CD4-positive, alpha-beta T cell treated with Interleukin-6 at 100 ng/mL for 8 hours (primary cell): ENCODE results near the gene KCNQ1.

ENCODE experiments used
- DNase-seq: peaks from one replicate; pipeline ENCODE4 v3.0.0-alpha.2; 2020; ENCODE audit warnings: mixed read lengths, low spot score

Gene KCNQ1

DNA sequence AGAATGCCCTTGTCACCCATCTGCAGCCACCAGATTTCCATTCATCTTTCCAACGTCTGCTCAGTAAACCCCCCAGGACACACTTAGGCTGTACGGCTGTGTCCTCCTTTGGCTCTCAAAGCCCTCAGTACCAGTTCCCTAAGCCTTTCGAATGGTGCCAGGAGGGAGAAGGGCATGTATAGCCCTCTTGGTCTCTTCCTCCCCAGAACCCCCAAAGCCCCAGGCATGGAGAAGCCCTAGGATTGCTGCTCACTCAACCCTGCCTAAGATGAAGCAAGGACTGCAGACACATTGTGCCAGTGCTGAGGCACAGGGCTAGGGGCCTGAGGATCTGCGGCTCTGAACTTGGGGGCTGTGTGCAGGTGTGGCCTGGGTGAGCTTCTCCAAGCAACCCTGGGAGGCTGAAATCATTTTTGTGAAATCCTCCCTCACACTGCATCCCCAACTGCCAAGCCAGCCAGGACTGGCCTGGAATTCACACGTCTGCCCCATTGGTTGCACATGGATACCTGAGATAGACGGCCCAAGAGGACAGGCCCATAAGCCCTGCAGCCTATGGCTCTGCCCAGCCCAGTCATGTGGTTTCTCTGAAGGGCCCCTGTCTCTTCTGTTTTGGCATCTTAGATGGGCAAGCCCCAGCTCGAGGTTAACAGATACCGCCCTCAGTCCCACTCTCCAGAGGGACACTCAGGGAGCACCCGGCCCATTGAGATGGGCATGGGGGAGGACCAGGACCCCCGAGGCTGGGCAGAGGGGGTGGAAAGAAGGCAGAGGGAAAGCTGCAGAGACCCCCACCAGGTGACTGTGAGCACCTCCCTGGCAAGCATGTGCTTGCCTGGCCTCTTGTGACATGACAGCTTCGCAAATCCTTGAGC is 221.0 kb downstream of the KCNQ1 start:
- no peak for DNase-seq

DNA sequence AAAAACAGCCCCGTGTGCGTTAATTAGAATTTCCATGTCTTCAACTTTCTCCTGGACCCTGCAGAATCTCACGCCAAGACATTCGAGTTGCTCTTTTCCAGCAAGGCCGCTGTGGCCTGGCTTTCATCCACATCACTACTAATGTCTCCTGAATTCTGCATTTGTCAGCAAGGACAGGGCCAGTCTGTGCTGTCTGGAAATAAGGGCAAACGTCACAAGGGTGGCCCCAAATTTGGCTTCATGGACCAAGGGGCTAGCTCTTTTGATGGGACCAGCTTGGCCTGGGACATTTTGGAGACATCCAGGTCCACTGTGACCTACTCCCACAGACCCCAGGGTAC is 221.6 kb downstream of the KCNQ1 start:
- no peak for DNase-seq

DNA sequence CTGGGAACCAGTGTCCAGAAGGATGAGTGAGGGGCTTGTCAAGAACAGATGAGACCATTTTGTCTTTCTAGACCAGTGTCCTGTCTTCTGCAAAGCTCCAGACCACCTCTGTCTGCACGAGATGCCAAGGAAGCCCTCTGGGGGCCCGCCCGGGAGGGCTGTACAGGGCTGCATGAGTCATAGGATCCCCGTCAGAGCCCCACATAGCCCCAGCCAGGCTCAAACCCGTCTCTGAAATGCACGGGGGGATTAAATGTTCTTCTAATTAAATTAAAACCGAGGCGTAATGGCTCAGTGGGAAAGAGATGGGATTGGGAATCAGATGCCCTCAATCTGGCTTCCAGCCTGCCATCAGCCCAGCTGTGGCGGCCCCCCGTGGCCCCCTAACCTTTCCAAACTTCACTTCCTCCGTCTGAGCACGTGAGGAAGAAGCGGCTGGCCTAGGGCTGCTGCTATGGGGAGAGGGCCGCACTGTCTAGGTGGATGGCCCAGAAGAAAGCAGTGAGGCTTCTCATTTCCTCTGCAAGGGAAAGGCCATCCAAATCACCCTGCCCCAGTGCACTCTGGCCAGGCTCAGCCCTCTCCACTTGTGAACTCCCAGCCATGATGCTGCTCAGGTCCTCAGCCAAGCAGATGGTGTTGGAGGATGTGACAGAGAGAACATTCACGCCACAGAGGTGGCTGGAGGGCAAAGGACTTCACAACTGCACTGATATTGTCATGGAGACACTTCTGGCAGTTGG is 222.2 kb downstream of the KCNQ1 start:
- no peak for DNase-seq

DNA sequence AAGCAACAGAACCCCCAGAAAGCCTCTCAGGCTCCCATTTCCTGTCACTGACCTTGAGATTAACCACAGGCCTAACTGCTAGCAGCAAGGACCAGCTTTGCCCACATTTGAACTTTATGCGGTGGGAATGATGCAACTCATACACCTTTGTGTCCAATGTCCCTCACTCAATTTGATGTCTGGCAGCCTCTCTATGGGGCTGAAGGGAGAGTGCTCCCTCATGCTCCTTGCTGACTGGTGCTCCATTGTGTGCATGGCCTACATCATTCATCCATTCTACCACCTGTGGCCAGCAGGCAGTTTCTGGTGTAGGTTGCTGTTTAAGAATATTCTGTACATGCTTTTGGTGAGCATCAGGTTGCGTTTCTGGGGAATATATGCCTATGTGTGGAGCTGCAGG is 223.1 kb downstream of the KCNQ1 start:
- no peak for DNase-seq

DNA sequence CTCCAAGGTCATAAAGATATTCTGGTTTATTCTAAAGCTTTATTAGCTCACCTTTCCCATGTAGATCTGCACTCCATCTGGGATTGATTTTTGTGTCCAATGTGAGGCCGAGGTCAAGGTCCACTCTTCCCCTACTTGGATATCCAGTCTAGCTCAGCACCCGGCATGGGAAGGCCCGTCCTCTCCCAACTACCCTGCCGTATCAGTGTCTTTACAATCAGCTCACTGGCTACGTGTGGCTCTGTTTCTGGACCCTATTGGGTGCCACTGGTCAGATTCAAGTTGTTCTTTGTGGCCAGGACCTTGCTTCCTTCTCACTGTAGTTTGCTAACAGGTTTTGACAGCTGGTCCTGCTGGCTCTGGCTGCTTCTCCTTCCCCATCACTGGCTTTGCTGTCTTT is 224.1 kb downstream of the KCNQ1 start:
- DNase-seq = no peak

DNA sequence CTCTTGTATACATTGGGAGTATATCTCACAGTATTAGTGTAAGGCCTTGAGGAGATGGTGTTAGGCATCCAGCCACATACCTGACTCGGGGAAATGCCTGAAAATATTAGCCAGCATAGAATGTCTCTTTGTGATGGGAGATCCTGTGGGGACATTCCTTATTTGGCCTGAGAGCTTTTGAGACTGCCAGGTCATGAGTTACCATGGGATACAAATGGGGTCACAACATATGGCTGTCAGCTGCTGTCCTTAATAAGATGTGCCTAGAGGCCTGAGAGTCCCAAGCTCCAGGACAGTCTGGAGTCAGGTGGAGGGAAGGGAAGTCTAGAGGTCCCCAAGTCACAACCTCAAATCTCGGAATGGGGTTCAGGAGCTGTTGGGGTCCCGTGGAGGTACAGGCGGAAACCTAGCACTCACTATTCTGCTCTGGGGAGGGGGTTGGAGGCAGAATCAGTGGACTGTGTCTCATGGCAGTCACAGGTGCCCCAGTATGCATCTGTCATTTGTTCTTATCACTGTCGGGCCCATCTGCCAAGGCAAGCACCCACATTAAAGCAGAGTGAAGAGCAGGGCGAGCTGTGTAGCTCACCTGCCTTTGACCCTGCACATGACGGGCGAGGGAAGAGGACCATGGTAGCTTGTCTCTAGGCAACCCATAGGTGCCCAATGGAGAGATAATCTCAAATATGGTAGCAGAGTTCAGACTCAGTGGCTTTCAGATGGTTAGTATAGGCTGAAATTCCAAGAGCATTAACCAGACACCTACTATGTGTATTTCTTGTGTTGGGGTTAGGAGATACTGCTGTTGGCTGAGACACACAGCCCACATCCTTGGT is 225.0 kb downstream of the KCNQ1 start:
- DNase-seq = no peak

DNA sequence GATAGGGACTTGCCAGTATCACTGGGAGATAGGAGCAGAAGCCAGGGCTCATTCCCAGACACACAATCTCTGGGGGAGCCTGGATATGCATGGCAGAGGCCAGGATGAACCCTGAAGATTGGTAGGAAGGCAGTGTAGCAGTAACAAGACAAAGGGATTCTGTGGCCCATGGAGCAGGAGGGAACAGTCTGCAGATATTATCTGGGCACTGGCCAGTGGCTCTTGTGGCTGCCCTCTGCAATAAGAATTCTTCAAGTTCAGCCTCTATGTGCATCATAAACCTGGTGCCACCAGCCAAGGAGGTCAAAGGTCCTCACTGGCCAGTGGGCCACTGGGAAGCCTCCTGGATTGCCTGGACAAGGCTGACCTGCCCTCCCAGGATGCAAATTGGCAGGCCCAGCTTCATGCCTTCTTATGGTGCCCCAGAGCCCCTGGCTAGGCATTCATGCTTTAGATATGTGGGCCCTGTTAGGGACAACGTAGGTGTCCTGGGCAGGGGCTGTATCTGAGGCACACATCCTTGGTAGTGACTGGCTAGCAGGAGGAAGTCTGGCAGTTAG is 225.8 kb downstream of the KCNQ1 start:
- DNase-seq = no peak

DNA sequence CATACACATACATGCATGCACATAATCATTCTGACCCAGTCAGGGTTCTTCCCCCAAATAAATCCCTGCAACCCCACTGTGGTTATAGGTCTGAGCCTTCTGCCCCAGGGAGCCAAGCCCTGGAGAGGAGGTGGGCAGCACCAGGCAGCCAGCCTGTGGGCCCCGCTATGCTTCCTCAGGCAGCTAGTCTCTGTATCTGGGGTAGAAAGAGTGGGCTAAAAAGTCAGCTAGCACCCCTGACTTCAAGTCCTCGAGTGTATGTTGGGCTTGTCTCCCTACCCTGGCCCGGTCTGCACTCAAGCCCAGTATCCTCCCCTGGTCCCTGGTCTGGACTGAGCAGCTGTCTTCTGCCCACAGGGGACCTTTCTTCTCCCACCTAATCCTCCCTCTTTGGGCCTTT is 226.9 kb downstream of the KCNQ1 start:
- no peak for DNase-seq

DNA sequence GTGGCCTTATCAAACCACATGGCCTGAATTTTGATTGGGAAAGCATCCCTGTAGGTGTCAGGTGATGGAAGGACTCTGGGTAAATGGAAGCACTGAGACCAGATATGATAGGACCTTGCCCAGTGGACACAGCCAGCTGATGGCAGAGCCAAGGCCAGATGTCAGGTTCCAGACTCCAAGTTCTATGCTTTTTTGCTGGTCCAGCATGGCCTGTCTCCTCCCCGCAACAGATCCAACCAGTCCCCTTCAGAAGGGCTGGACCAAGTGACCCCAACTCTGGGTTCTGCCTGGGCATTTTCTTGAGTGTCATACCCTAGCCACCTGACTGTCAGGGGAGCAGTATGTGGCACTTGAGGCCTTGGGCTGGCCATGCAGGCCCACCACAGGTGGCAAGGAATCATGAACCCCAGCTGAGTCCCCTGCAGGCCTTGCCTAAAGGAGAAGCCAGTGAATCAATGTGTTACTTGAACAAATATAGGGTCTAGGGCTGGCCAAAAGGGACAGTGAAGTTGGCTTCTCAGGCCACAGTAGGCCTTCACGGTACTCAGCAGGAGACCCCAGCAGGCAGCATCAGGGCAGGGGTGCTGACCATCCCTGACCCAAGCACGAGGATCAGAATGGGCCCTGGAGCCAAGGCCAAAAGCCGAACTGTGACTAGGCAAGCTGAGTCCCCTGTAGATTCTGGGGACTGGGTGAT is 227.9 kb downstream of the KCNQ1 start:
- DNase-seq = no peak

DNA sequence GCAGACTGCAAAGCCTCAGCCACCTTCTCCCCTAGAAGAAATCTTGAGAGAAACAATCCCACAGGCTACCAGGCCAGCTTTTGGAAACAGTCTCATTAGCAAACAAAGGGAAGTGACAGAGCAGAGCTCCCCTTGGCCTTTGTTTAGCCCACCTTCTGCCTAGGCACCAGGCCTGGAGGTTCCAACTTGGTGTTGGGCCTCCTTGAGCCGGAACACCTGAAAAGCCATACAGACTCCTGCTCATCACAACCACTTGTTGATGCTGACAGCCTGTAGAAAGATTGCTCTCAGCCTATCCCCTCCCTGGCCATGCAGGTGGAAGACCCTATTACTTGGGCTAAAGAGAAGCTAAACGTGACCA is 228.4 kb downstream of the KCNQ1 start:
- no peak for DNase-seq

DNA sequence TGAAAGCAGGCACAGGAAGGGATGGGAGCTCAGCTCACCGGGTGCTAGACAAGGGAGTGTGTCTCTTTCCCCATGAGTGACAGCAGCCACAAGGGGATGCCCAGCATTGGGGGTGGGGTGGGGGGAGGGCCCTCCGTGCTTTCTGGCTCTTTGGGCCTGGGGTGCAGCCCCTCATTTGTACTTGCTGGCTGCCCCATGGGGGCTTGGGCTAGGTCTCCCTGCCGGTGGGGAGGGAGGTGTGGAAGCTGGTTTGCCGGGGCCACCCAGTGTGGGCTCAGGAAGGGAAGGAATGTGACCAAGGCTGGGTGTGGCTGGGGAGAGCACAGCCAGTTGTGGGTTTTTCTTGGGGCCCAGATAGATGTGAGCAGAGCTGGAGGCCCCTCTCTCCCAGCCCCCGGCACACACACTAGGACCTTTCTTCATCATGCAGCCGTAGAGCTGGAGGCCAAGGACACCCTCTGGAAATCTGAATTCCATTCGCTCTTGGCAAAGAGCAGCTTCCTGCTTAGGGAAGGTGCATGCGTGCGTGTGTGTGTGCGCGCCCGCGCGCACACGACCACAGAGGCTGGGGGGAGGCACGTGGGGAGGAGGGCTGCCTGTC is 229.2 kb downstream of the KCNQ1 start:
- DNase-seq = no peak

DNA sequence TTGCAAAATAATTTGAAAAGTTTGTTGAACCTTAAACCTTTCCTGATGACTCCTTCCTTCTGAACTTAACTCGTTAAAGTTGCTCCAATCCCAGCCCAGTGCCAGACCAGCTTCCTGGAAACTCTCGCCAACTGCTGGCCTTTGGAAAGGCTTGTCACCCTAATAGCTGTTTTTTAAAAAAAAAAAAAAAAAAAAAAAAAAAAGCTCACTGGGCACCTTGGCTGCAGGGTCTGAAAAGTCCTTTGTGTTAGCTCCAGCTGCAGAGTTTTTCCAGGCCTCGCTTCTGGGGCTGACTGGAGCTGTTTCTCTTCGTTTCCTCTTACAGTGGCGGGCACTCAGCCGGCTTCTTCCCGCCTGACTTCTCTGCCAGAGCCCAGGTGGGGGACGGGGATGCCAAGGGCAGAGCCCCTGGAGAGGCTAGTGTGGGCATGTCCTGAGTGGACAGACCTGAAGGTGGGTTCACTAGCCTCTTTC is 229.9 kb downstream of the KCNQ1 start:
- DNase-seq = no peak

DNA sequence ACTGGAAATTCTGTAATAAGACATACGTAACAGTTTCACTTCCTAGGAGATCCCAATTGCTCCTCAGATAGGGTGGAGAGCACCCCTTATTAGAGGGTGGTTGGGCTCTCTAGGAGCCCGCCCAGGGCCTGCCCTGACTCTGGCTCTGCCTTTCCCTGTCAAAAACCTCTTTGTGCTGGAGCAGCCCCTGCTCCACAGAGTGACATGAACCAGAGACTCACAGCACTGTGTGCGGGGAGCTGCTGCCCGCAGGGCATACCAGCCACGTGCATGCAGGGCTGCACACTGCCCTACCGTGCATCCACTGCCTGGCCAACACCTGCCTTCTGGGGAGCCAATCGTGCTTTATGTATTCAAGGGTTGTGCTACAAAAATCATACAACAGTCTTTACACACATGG is 230.7 kb downstream of the KCNQ1 start:
- DNase-seq = no peak

DNA sequence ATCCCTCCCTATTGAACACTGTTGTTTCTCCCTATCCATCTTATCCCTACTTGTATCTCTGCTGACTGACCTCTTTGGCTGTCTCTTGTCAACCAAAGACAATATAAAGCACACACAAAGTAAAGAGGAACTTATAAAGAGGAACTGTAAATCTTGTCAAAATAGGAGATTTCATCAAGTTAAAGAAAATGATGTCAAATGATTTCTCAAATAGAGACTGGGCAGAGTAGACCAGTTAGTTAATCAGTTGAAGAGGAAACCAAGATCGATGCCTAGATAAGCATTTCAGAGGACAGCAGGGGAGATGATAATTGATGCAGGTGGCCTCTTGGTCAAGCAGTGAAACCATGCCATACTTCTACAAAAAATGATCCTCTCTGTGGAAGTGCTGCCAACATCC is 232.3 kb downstream of the KCNQ1 start:
- no peak for DNase-seq

DNA sequence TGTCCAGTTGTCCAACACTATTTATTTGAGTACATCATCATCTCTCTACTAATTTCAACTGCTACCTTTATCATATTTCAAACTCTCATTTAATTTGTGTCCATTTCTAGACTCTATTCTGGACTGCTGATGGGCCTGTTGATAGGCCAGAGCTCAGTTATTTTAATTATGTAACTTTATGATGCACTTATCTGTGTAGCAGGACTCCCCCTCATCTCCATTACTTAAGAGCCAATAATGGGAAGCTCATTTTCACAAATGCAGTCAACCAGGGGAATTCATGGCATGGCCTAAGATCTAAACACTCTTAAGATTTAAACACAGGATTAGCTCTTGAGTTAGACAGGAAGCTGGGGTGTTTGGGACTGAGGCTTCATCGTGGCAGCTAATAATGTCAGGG is 233.6 kb downstream of the KCNQ1 start:
- DNase-seq = no peak

DNA sequence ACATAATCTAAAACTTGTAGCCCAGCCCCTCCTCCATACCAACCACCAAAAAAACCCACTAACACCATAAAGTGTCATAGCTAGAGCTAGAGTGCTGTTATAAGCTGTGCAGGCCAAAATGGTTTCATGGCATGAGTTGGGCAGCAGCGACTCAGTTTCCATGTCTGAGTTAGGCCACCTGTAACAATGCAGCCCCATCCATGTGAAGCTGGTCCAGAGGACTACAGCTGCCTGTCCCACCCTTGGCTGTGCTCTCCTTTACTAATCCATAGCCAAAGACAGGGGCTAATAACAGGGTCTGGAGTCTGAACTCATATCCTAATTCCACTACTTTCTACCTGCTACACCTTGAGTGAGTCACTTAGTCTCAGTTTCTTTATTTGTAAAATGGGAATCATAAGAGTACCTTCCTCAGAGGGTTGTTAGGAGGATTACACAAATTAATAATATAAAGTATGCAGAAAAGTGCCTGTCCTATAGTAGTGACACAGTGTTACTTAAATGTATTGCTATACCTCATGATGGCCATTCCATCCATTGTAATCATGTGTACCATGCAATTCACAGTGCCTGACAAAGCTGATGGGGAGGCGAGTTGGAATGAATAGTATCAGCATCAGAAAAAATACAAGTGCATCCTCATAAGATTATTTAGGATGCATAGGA is 234.3 kb downstream of the KCNQ1 start:
- no peak for DNase-seq

DNA sequence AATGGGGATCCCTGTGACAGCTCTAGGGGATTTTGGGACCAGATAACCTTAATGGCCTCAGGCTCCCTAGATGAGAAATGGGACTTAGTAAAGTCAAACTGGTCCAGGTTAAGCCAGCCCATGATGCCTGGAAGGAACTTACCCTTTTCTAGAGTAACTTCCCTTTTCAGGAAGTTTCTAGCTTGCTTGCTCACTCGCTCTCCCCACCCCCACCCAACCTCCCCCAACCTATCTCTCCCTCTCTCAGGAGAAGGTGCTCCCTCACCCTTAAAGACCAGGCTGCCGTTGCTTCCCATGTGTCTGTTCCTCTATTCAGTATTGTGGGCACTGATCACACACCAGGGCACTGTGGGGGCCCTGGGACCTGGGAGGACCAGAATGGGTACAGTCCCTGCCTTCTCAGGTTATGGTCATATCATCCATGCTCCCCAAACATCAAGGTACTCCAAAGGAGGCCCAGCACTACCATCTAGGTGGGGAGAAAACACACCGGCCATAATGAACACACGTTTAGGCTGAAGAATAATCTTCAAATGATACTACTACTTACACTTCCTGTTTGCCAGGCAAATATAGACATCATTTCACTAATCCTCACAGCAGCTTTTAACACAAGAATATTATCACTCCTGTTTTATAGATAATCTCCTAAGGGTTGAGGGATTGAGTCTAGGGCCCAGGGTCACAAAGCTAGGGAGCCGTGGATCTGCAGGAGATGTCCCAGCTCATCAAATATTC is 236.8 kb downstream of the KCNQ1 start:
- DNase-seq = no peak

DNA sequence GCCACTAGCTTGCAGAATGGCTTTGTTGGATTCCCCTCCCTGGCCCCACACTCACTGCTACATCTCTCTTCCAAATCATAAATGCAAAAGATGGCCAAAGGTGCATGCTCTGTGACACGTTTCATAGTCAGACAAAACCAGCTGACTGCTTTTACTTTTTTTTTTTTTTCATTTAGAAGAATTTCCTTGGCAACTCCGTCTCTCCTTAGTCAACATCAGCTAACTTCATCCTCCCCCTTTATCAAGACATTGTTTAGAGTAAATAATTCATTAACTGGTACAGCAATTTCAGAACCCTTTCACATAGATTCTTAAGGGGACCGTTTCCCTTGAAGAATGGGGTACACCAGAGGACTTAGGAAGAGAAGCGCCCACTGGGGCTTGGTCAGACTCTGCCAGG is 239.0 kb downstream of the KCNQ1 start:
- no peak for DNase-seq

DNA sequence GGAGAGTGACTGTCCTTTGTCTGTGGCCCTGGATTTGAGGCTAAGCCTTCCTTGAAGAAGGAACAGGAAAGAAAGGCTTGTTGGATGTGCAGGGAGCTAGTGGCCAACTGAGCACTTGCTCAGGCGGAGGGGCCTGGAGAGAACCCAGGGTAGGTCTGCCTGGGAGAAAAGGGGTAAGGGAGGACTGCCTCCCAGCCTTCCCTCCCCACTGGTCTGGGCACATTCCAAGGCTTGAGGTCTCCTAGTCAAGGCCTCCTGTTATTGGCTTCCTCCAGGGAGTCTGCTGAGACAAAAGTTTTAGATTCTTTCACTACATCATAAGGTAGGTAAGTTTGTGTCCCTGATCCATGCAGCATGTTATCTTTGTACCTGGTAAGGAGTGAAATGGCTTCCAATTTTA is 239.8 kb downstream of the KCNQ1 start:
- no peak for DNase-seq

DNA sequence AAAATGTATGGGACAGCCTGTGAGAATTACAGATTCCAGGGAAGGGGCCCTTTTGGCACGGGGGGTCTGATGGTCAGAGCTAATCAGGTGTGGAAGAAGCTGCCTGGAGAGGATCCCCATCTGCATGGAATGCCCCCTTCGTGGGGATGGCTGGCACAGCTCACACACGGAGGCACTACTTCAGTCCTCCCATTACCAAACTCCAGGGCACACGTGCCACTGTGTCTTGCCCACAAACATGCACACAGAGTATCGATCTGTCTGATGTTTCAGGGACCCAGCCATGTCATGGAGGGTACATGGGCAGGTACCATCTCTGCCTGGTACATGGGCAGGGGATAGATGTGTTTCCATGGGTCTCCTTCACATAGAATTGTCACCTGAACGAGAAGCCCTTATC is 240.2 kb downstream of the KCNQ1 start:
- DNase-seq = no peak
